ENCODE measurements around the gene ORC5. TPM values are rescaled to one million over a fixed set of nuclear protein-coding genes. Genes with fewer than 3 reads are reported as not detected.

Gene ORC5
- total and polyA plus RNA-seq, 2 experiments from 2014 or later, result 23.3 to 24.9 TPM

DNA sequence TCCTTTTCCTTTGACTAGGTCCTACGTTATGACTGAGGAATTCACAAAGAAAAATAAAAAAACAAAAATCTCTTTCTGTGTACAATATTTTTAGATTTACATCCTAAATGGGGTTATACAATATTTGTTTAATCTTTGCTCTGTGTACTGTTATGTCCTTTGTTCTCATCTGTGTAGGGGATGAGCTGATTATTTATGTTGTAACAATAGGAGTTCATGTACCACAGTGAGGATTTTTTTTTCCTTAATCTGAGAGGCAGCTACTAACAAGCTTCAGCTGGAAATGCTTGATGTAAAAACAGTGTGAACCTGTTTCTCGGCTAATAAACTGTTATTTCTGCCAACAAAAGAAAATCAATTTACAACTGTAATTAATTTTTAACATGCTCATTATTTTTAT lies 58.0 kb downstream of the ORC5 start:
- H3K9ac ChIP-seq, result no peak overlapping the region
- H3K36me3 ChIP-seq (ENCODE audit: low read depth), result no peaks in the 10 kb centered on the region
- H3K27me3 ChIP-seq (replicated peaks; ENCODE audit: insufficient read depth), result no peaks in the 10 kb centered on the region
- no peaks in the 10 kb centered on the region for H3K9me3 ChIP-seq (ENCODE audit: low read depth)
- DNase-seq, result no peak
- H4K20me1 ChIP-seq (ENCODE audit: insufficient read depth), result no peaks in the 10 kb centered on the region
- TF ChIP-seq EZH2phosphoT487 (IDR thresholded peaks at IDR 0.05; ENCODE audit: insufficient read depth, low read depth), result no peak
- H3K4me3 ChIP-seq, result no peak overlapping the region
- H3K79me2 ChIP-seq (ENCODE audit: insufficient read depth), result no peaks in the 10 kb centered on the region
- H3K4me2 ChIP-seq (ENCODE audit: unreplicated experiment), result no peak overlapping the region
- WGBS, 2 experiments (ENCODE audit: low coverage in 1 of 2, low lambda C conversion rate in 2 of 2, missing lambda C conversion rate in 2 of 2), result 94 to 97% methylated on average over 2 of the region's 2 CpGs
- in situ Hi-C loops (cut with MboI), result no loop called here
- H2AFZ ChIP-seq, result no peak overlapping the region
- H3K27ac ChIP-seq, result no peak overlapping the region
- H3F3A ChIP-seq (ENCODE audit: insufficient read depth), result no peaks in the 10 kb centered on the region
- no peaks in the 10 kb centered on the region for H3K9me2 ChIP-seq (ENCODE audit: insufficient read depth)
- H3K4me1 ChIP-seq (ENCODE audit: insufficient read depth), result no peaks in the 10 kb centered on the region

DNA sequence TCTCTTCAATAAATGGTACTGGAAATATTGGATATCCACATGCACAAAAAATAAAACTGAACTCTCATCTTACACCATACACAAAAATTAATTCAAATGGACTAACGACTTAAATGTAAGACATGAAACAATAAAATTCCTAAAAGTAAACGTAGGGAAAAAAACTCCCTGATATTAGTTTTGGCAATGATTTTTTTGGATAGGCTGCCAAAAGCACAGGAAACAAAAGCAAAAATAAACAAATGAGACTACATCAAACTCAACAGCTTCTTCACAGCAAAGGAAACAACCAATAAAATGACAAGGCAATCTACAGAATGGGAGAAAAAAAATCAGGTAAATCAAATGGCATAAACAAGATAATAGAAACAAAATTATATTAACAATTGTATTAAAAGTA lies 65.7 kb downstream of the ORC5 start:
- in situ Hi-C loops (cut with MboI), result no loop called here

DNA sequence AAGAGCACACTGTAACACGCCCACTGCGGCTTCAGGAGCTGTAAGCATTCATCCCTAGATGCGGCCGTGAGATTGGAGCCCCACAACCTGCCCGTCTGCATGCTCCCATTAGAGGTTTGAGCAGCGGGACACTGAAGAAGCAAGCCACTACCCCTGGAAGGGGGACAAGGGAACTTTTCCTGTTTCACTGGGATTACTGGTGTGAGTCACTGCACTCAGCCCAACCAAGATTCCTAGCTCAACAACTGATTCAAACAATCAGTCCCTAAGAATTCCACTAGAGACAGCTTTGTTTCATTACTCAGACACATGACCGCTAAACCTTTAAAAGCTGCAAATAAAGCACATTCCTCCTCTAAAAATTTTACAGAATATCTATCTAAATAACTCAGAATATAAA lies 69.8 kb downstream of the ORC5 start:
- Histone ChIP-seq H3K27me3 (replicated peaks; ENCODE audit: insufficient read depth) (no peaks in the 10 kb centered on the region), H3K27ac (no peak overlapping the region), H3F3A (ENCODE audit: insufficient read depth) (no peaks in the 10 kb centered on the region), H3K36me3 (ENCODE audit: low read depth) (peaks cover 13% of the 10 kb centered on the region), H3K79me2 (ENCODE audit: insufficient read depth) (peaks cover 4% of the 10 kb centered on the region; the same call in 1 of the 2 replicates), H3K4me3 (no peak overlapping the region), H2AFZ (no peak overlapping the region), H3K4me2 (ENCODE audit: unreplicated experiment) (no peak overlapping the region), H3K4me1 (ENCODE audit: insufficient read depth) (peaks cover 7% of the 10 kb centered on the region; the same call in 1 of the 2 replicates), H3K9me2 (ENCODE audit: insufficient read depth) (no peaks in the 10 kb centered on the region), H4K20me1 (ENCODE audit: insufficient read depth) (no peaks in the 10 kb centered on the region), H3K9me3 (ENCODE audit: low read depth) (no peaks in the 10 kb centered on the region), H3K9ac (no peak overlapping the region)
- TF ChIP-seq EZH2 (IDR thresholded peaks at IDR 0.05; ENCODE audit: insufficient read depth, poor library complexity, severe bottlenecking), result no peak
- no peak for TF ChIP-seq EZH2phosphoT487 (IDR thresholded peaks at IDR 0.05; ENCODE audit: insufficient read depth, low read depth)
- DNase-seq, result peak; percentile 62
- WGBS, 2 experiments (ENCODE audit: low coverage in 1 of 2, low lambda C conversion rate in 2 of 2, missing lambda C conversion rate in 2 of 2), result 94 to 95% methylated on average over 7 of the region's 7 CpGs
- in situ Hi-C loops (cut with MboI), result no loop called here

More for the DNA sequence above, 65.7 kb downstream of the ORC5 start:
- WGBS, 2 experiments (ENCODE audit: low coverage in 1 of 2, low lambda C conversion rate in 2 of 2, missing lambda C conversion rate in 2 of 2), result 70 to 77% methylated on average over 2 of the region's 2 CpGs
- TF ChIP-seq EZH2 (IDR thresholded peaks at IDR 0.05; ENCODE audit: insufficient read depth, poor library complexity, severe bottlenecking) (no peak), EZH2phosphoT487 (IDR thresholded peaks at IDR 0.05; ENCODE audit: insufficient read depth, low read depth) (no peak)
- Histone ChIP-seq H3K27ac (no peak overlapping the region), H3K9me3 (ENCODE audit: low read depth) (no peaks in the 10 kb centered on the region), H3K79me2 (ENCODE audit: insufficient read depth) (peaks cover 8% of the 10 kb centered on the region; the same call in 1 of the 2 replicates), H3K9me2 (ENCODE audit: insufficient read depth) (no peaks in the 10 kb centered on the region), H3K9ac (no peak overlapping the region), H3K4me2 (ENCODE audit: unreplicated experiment) (no peak overlapping the region), H3K4me3 (no peak overlapping the region), H2AFZ (no peak overlapping the region), H3K4me1 (ENCODE audit: insufficient read depth) (peaks cover 7% of the 10 kb centered on the region; the same call in 1 of the 2 replicates), H3K27me3 (replicated peaks; ENCODE audit: insufficient read depth) (no peaks in the 10 kb centered on the region), H3F3A (ENCODE audit: insufficient read depth) (no peaks in the 10 kb centered on the region), H4K20me1 (ENCODE audit: insufficient read depth) (no peaks in the 10 kb centered on the region), H3K36me3 (ENCODE audit: low read depth) (no peaks in the 10 kb centered on the region)
- no peak for DNase-seq

DNA sequence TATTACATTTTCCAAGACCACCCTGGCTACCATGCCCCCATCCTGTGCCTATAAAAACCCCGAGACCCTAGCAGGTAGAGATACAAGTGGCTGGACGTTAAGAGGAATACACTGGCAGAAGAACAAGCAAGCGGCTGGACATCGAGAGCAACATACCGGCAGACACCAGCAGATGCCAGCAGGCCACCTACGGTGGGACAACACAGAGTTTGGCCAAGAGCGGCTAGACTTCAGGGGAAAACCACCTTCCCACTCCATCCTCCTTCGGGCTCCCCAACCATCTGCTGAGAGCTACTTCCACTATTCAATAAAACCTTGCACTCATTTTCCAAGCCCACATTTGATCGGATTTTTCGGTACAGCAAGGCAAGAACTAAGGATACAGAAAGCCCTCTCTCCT lies 70.3 kb downstream of the ORC5 start:
- no peaks in the 10 kb centered on the region for H3K79me2 ChIP-seq (ENCODE audit: insufficient read depth)
- WGBS, 2 experiments (ENCODE audit: low coverage in 1 of 2, low lambda C conversion rate in 2 of 2, missing lambda C conversion rate in 2 of 2), result 96 to 97% methylated on average over 10 of the region's 10 CpGs
- in situ Hi-C loops (cut with MboI), result no loop called here
- H3K9ac ChIP-seq, result no peak overlapping the region
- H3K27me3 ChIP-seq (replicated peaks; ENCODE audit: insufficient read depth), result no peaks in the 10 kb centered on the region
- H3K4me3 ChIP-seq, result no peak overlapping the region
- H3K4me1 ChIP-seq (ENCODE audit: insufficient read depth), result peaks cover 7% of the 10 kb centered on the region; the same call in 1 of the 2 replicates
- H3K27ac ChIP-seq, result no peak overlapping the region
- H3K9me3 ChIP-seq (ENCODE audit: low read depth), result no peaks in the 10 kb centered on the region
- H3K4me2 ChIP-seq (ENCODE audit: unreplicated experiment), result no peak overlapping the region
- DNase-seq, result no peak
- no peaks in the 10 kb centered on the region for H3K9me2 ChIP-seq (ENCODE audit: insufficient read depth)
- TF ChIP-seq EZH2 (IDR thresholded peaks at IDR 0.05; ENCODE audit: insufficient read depth, poor library complexity, severe bottlenecking) (no peak), EZH2phosphoT487 (IDR thresholded peaks at IDR 0.05; ENCODE audit: insufficient read depth, low read depth) (no peak)
- H3K36me3 ChIP-seq (ENCODE audit: low read depth), result peaks cover 16% of the 10 kb centered on the region
- H4K20me1 ChIP-seq (ENCODE audit: insufficient read depth), result no peaks in the 10 kb centered on the region
- H2AFZ ChIP-seq, result no peak overlapping the region
- H3F3A ChIP-seq (ENCODE audit: insufficient read depth), result no peaks in the 10 kb centered on the region

DNA sequence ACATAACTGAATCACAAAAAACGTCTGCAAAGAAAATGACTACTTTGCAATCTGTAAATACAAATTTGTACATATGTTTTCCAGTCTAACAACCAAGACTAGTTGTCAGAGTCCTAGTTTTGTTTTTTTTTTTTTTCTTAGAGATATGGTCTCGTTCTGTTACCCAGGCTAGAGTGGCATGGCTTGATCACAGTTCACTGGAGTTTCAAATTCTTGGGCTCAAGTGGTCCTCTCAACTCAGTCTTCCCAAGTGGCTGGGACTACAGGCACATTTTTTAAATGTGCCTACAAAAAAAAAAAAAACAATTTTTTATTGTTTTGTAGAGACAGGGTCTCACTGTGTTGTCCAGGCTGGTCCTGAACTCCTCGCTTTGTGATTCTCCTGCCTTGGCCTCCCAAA lies 70.8 kb downstream of the ORC5 start:
- Histone ChIP-seq H3K4me2 (ENCODE audit: unreplicated experiment) (no peak overlapping the region), H3K4me1 (ENCODE audit: insufficient read depth) (peaks cover 7% of the 10 kb centered on the region; the same call in 1 of the 2 replicates), H3K9ac (no peak overlapping the region), H2AFZ (no peak overlapping the region), H3K79me2 (ENCODE audit: insufficient read depth) (no peaks in the 10 kb centered on the region), H4K20me1 (ENCODE audit: insufficient read depth) (no peaks in the 10 kb centered on the region), H3K27me3 (replicated peaks; ENCODE audit: insufficient read depth) (no peaks in the 10 kb centered on the region), H3K4me3 (no peak overlapping the region), H3F3A (ENCODE audit: insufficient read depth) (no peaks in the 10 kb centered on the region), H3K9me2 (ENCODE audit: insufficient read depth) (no peaks in the 10 kb centered on the region), H3K27ac (no peak overlapping the region), H3K36me3 (ENCODE audit: low read depth) (peaks cover 19% of the 10 kb centered on the region), H3K9me3 (ENCODE audit: low read depth) (no peaks in the 10 kb centered on the region)
- DNase-seq, result no peak
- 92 to 95% methylated on average over 3 of the region's 3 CpGs for WGBS, 2 experiments (ENCODE audit: low coverage in 1 of 2, low lambda C conversion rate in 2 of 2, missing lambda C conversion rate in 2 of 2)
- TF ChIP-seq EZH2phosphoT487 (IDR thresholded peaks at IDR 0.05; ENCODE audit: insufficient read depth, low read depth) (no peak), EZH2 (IDR thresholded peaks at IDR 0.05; ENCODE audit: insufficient read depth, poor library complexity, severe bottlenecking) (no peak)
- in situ Hi-C loops (cut with MboI), result no loop called here

All from GM23248 (cell line).